Kidney (tissue), 14 donors: ENCODE measurements around the gene TMCO2. TPM values are rescaled to one million over a fixed set of nuclear protein-coding genes. Genes with fewer than 3 reads are reported as not detected.

Experiments
- DNase-seq, 5 donors: peaks; one replicate each; pipeline ENCODE4 v3.0.0-alpha.2; 2013 to 2020
- FAIRE-seq: peaks from 2 replicates; lab custom pipeline; 2012; peaks lifted over from hg19 to GRCh38; lab: Jason Lieb, UNC
- H3K27ac ChIP-seq, 2 donors: one replicate each; pipeline ENCODE4 v1.7.0; 2013; ENCODE audit warnings: low read depth in 2 of 2, low read length in 2 of 2, inconsistent platforms in 1 of 2
- H3K27me3 ChIP-seq: one replicate; pipeline ENCODE4 v1.7.1; 2013; ENCODE audit warnings: low read length, inconsistent platforms; ENCODE audit not compliant: control insufficient read depth, insufficient read depth
- H3K36me3 ChIP-seq, 3 donors: one replicate each; pipeline versions ENCODE4 v1.7.0 to v1.7.1; 2013; ENCODE audit warnings: low read length in 3 of 3, control low read depth in 1 of 3, inconsistent platforms in 1 of 3; ENCODE audit not compliant: insufficient read depth in 3 of 3, control insufficient read depth in 2 of 3
- H3K4me1 ChIP-seq, 3 donors: one replicate each; pipeline versions ENCODE4 v1.7.0 to v1.7.1; 2013; ENCODE audit warnings: low read length in 3 of 3, inconsistent platforms in 1 of 3, low read depth in 1 of 3; ENCODE audit not compliant: control insufficient read depth in 2 of 3, insufficient read depth in 2 of 3
- H3K4me3 ChIP-seq, 3 donors: one replicate each; pipeline versions ENCODE4 v1.7.0 to v1.8.1; 2013; ENCODE audit warnings: low read length in 3 of 3, control low read depth in 1 of 3, inconsistent platforms in 1 of 3
- H3K9ac ChIP-seq, 3 donors: one replicate each; pipeline versions ENCODE4 v1.7.0 to v1.7.1; 2013; ENCODE audit warnings: low read length in 3 of 3, control low read depth in 1 of 3, inconsistent platforms in 1 of 3
- H3K9me3 ChIP-seq, 3 donors: one replicate each; pipeline versions ENCODE4 v1.7.0 to v1.7.1; 2013; ENCODE audit warnings: low read length in 3 of 3, control low read depth in 1 of 3, inconsistent platforms in 1 of 3; ENCODE audit not compliant: control insufficient read depth in 2 of 3, insufficient read depth in 1 of 3
- CTCF ChIP-seq: IDR thresholded peaks from 3 replicates; pipeline ENCODE4 v1.5.1; 2012; ENCODE audit warnings: mild to moderate bottlenecking, moderate library complexity, borderline replicate concordance; ENCODE audit not compliant: insufficient read depth; ENCODE audit errors: extremely low read depth
- intact Hi-C: fragments of 100-400 bp; cut with DNase I; formaldehyde crosslinking; loops from one replicate; pipeline ENCODE4 v1.11.1; 2022
- polyA plus RNA-seq: library from polyadenylated mRNA; stranded (reverse); fragments of 350-450 nt; fragmentation: Illumina TruSeq; extraction: RNeasy Lipid Tissue Mini Kit (QIAGEN cat#74804); gene quantifications from one replicate; pipeline ENCODE4 v1.2.3, GENCODE V29; 2014; ENCODE audit warnings: low read depth, low replicate concordance; ENCODE audit not compliant: insufficient read depth
- total RNA-seq: library from RNA; stranded (reverse); fragmentation: NEBNext Ultra II Directional; extraction: Animal tissue kit (Norgen Biotek cat#: 25700); gene quantifications from one replicate; pipeline ENCODE4 v1.2.1, GENCODE V29; 2021
- donor health status: control.
- donor health status: control.
- donor health status: control.
- donor health status: control.
- donor health status: control.
- donor health status: DM: yes; HTN: yes; CAD: no.
- donor health status: Normal renal cell carcinoma (clear cell type).

TMCO2 gene
- total and polyA plus RNA-seq, 2 donors from 2014 or later: not detected

- FAIRE-seq (no peak), DNase-seq (no peak)
- Histone ChIP-seq H3K27ac (no peak overlapping the region), H3K9ac (no peak overlapping the region), H3K4me1 (no peaks in the 10 kb centered on the region), H3K27me3 (no peaks in the 10 kb centered on the region), H3K9me3 (no peaks in the 10 kb centered on the region), H3K36me3 (no peaks in the 10 kb centered on the region), H3K4me3 (no peak overlapping the region)
- no peak for TF ChIP-seq CTCF
- intact Hi-C loops: no loop called here
Observed at GRCh38 chr1:40299366-40300248, 51.9 kb downstream of the TMCO2 start.

- no peaks in the 10 kb centered on the region for H3K36me3 ChIP-seq
- no peak for FAIRE-seq
- intact Hi-C loops: no loop called here
- H3K4me3 ChIP-seq: no peak overlapping the region
- H3K9me3 ChIP-seq: no peaks in the 10 kb centered on the region
- H3K27ac ChIP-seq: no peak overlapping the region
- H3K4me1 ChIP-seq: no peaks in the 10 kb centered on the region
- no peak for DNase-seq
- no peaks in the 10 kb centered on the region for H3K27me3 ChIP-seq
- H3K9ac ChIP-seq: no peak overlapping the region
- TF ChIP-seq CTCF: no peak
Observed at GRCh38 chr1:40300249-40300567, 52.5 kb downstream of the TMCO2 start.

GRCh38 chr1:40300651-40301050 lies 52.9 kb downstream of the TMCO2 start:
- H3K9me3 ChIP-seq: no peaks in the 10 kb centered on the region
- H3K4me3 ChIP-seq: no peak overlapping the region
- H3K4me1 ChIP-seq: no peaks in the 10 kb centered on the region
- no peaks in the 10 kb centered on the region for H3K27me3 ChIP-seq
- intact Hi-C loops: no loop called here
- no peak for TF ChIP-seq CTCF
- DNase-seq: no peak
- no peak overlapping the region for H3K27ac ChIP-seq
- H3K36me3 ChIP-seq: no peaks in the 10 kb centered on the region
- no peak overlapping the region for H3K9ac ChIP-seq
- FAIRE-seq: no peak
